ENCODE results near the gene RALGAPA1. TPM values are rescaled to one million over a fixed set of nuclear protein-coding genes. Genes with fewer than 3 reads are reported as not detected.
"Not testable (repeated sequence)": the region's sequence is repeated elsewhere in the genome, so short reads cannot be mapped to it uniquely, and the experiment has no call there.

RALGAPA1 gene
- total RNA-seq, 1 donor from 2014 or later: 61.0 TPM

- TF ChIP-seq CTCF (IDR thresholded peaks at IDR 0.05; ENCODE audit: partially characterized antibody, unreplicated experiment): no peak
- H3K36me3 Mint-ChIP-seq (ENCODE audit: unreplicated experiment): no peaks in the 10 kb centered on the region
- no peak overlapping the region for H3K27ac Mint-ChIP-seq (ENCODE audit: unreplicated experiment)
- DNase-seq: no peak
- H3K9me3 Mint-ChIP-seq (ENCODE audit: unreplicated experiment): no peaks in the 10 kb centered on the region
- H3K4me1 Mint-ChIP-seq (ENCODE audit: low read depth, unreplicated experiment): no peaks in the 10 kb centered on the region
- no peaks in the 10 kb centered on the region for H3K27me3 Mint-ChIP-seq (ENCODE audit: unreplicated experiment)
- no peak overlapping the region for H3K4me3 Mint-ChIP-seq (ENCODE audit: unreplicated experiment)
These were observed 61.7 kb downstream of the RALGAPA1 start for GRCh38 chr14:35747379-35747778.

DNA sequence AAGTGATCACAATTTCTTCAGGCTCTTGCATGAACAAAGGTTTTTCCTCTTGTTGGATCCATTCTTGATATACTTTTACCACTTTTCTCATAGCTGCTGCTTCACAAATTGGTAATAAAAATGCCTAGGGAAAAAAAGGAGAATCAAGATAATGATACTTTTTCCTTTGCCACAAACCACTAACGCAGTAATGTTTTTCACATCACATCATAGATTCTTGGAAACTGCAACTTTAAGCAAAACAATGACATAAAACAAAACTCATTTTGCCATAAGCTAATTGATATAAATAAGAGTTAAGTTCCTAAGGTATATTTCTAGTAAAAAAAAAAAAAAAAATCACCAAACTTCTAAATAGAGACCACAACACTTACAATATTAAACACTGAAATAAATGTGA is 66.7 kb downstream of the RALGAPA1 start:
- H3K27me3 Mint-ChIP-seq (ENCODE audit: unreplicated experiment): no peaks in the 10 kb centered on the region
- TF ChIP-seq CTCF (IDR thresholded peaks at IDR 0.05; ENCODE audit: partially characterized antibody, unreplicated experiment): no peak
- no peaks in the 10 kb centered on the region for H3K9me3 Mint-ChIP-seq (ENCODE audit: unreplicated experiment)
- H3K36me3 Mint-ChIP-seq (ENCODE audit: unreplicated experiment): no peaks in the 10 kb centered on the region
- no peak overlapping the region for H3K27ac Mint-ChIP-seq (ENCODE audit: unreplicated experiment)
- no peak overlapping the region for H3K4me3 Mint-ChIP-seq (ENCODE audit: unreplicated experiment)
- DNase-seq: no peak
- no peaks in the 10 kb centered on the region for H3K4me1 Mint-ChIP-seq (ENCODE audit: low read depth, unreplicated experiment)

GRCh38 chr14:35742032-35742371 is 67.1 kb downstream of the RALGAPA1 start:
- no peaks in the 10 kb centered on the region for H3K9me3 Mint-ChIP-seq (ENCODE audit: unreplicated experiment)
- no peak for DNase-seq
- H3K4me3 Mint-ChIP-seq (ENCODE audit: unreplicated experiment): no peak overlapping the region
- H3K36me3 Mint-ChIP-seq (ENCODE audit: unreplicated experiment): no peaks in the 10 kb centered on the region
- H3K4me1 Mint-ChIP-seq (ENCODE audit: low read depth, unreplicated experiment): no peaks in the 10 kb centered on the region
- TF ChIP-seq CTCF (IDR thresholded peaks at IDR 0.05; ENCODE audit: partially characterized antibody, unreplicated experiment): no peak
- H3K27me3 Mint-ChIP-seq (ENCODE audit: unreplicated experiment): no peaks in the 10 kb centered on the region
- H3K27ac Mint-ChIP-seq (ENCODE audit: unreplicated experiment): no peak overlapping the region

- Mint-ChIP-seq H3K27ac (ENCODE audit: unreplicated experiment) (no peak overlapping the region), H3K27me3 (ENCODE audit: unreplicated experiment) (no peaks in the 10 kb centered on the region), H3K4me1 (ENCODE audit: low read depth, unreplicated experiment) (no peaks in the 10 kb centered on the region), H3K36me3 (ENCODE audit: unreplicated experiment) (no peaks in the 10 kb centered on the region), H3K4me3 (ENCODE audit: unreplicated experiment) (no peak overlapping the region), H3K9me3 (ENCODE audit: unreplicated experiment) (no peaks in the 10 kb centered on the region)
- TF ChIP-seq CTCF (IDR thresholded peaks at IDR 0.05; ENCODE audit: partially characterized antibody, unreplicated experiment): no peak
- no peak for DNase-seq
These were observed 67.6 kb downstream of the RALGAPA1 start for GRCh38 chr14:35741345-35742031.

DNA sequence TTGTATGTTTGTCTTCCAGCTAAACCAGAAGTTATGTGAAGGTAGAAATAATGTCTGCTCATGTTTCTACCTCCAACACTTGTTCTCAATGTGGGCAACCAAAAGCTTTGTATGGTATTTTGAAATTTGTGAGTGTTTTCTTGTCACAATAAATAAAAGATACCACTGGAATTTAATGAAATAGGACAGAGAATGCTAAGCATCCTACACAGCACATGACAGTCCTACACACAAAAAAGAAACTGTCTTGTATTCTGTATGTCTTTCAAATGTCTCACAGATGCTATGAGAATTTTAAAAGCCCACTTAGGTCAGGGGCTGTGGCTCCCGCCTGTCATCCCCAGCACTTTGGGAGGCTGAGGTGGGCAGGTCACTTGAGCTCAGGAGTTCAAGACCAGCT is 68.9 kb downstream of the RALGAPA1 start:
- TF ChIP-seq CTCF (IDR thresholded peaks at IDR 0.05; ENCODE audit: partially characterized antibody, unreplicated experiment): no peak
- Mint-ChIP-seq H3K27me3 (ENCODE audit: unreplicated experiment) (no peaks in the 10 kb centered on the region), H3K4me3 (ENCODE audit: unreplicated experiment) (no peak overlapping the region), H3K4me1 (ENCODE audit: low read depth, unreplicated experiment) (no peaks in the 10 kb centered on the region), H3K9me3 (ENCODE audit: unreplicated experiment) (no peaks in the 10 kb centered on the region), H3K36me3 (ENCODE audit: unreplicated experiment) (no peaks in the 10 kb centered on the region), H3K27ac (ENCODE audit: unreplicated experiment) (no peak overlapping the region)
- DNase-seq: no peak

DNA sequence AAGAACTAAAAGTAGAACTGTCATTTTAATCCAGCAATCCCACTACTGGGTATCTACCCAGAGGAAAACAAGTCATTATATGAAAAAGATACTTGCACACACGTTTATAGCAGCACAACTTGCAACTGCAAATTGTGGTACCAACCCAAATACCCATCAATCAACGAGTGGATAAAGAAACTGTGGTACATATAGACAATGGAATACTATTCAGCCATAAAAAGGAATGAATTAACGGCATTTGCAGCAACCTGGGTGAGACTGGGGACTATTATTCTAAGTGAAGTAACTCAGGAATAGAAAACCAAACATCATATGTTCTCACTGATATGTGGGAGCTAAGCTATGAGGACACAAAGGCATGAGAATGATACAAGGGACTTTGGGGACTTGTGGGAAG is 73.9 kb downstream of the RALGAPA1 start:
- H3K4me3 Mint-ChIP-seq (ENCODE audit: unreplicated experiment); DNase-seq; H3K9me3 Mint-ChIP-seq (ENCODE audit: unreplicated experiment); H3K27ac Mint-ChIP-seq (ENCODE audit: unreplicated experiment); H3K4me1 Mint-ChIP-seq (ENCODE audit: low read depth, unreplicated experiment); H3K27me3 Mint-ChIP-seq (ENCODE audit: unreplicated experiment): not testable (repeated sequence)
- H3K36me3 Mint-ChIP-seq (ENCODE audit: unreplicated experiment): peaks cover 23% of the 10 kb centered on the region

GRCh38 chr14:35733510-35733909 is 75.6 kb downstream of the RALGAPA1 start:
- H3K9me3 Mint-ChIP-seq (ENCODE audit: unreplicated experiment); H3K4me1 Mint-ChIP-seq (ENCODE audit: low read depth, unreplicated experiment); H3K27me3 Mint-ChIP-seq (ENCODE audit: unreplicated experiment); H3K4me3 Mint-ChIP-seq (ENCODE audit: unreplicated experiment); DNase-seq; H3K27ac Mint-ChIP-seq (ENCODE audit: unreplicated experiment): not testable (repeated sequence)
- H3K36me3 Mint-ChIP-seq (ENCODE audit: unreplicated experiment): peaks cover 29% of the 10 kb centered on the region
